IgD-negative memory B cell (primary cell): ENCODE results near the gene FBXL16. TPM values are rescaled to one million over a fixed set of nuclear protein-coding genes. Genes with fewer than 3 reads are reported as not detected.

Experiments
- H3K27ac Mint-ChIP-seq, 3 donors: one replicate each; pipeline ENCODE4 v1.8.0; 2020 to 2022; ENCODE audit warnings: mild to moderate bottlenecking in 3 of 3, mixed read lengths in 3 of 3, moderate library complexity in 1 of 3
- H3K27me3 Mint-ChIP-seq: one replicate; pipeline ENCODE4 v1.8.0; 2021; ENCODE audit warnings: mixed read lengths
- H3K36me3 Mint-ChIP-seq: one replicate; pipeline ENCODE4 v1.8.0; 2020; ENCODE audit warnings: mild to moderate bottlenecking, mixed read lengths
- H3K4me1 Mint-ChIP-seq, 3 donors: one replicate each; pipeline ENCODE4 v1.8.0; 2020 to 2022; ENCODE audit warnings: mixed read lengths in 3 of 3, mild to moderate bottlenecking in 1 of 3
- H3K4me3 Mint-ChIP-seq, 4 donors: one replicate each; pipeline ENCODE4 v1.8.0; 2020 to 2022; ENCODE audit warnings: mild to moderate bottlenecking in 4 of 4, mixed read lengths in 4 of 4, moderate library complexity in 3 of 4
- H3K9me3 Mint-ChIP-seq, 3 donors: one replicate each; pipeline ENCODE4 v1.8.0; 2020 to 2021; ENCODE audit warnings: mixed read lengths in 3 of 3, mild to moderate bottlenecking in 1 of 3
- polyA plus RNA-seq: library from polyadenylated mRNA; unstranded; fragments of 300-500 nt; fragmentation: Illumina TruSeq; gene quantifications from one replicate; pipeline ENCODE4 v1.2.3, GENCODE V29; 2021

FBXL16 gene
- polyA plus RNA-seq, 1 donor from 2014 or later = 4.4 TPM

- Mint-ChIP-seq H3K4me1 (peaks cover 0 to 1% (median 0%) of the 10 kb centered on the region in 3 donors), H3K9me3 (no peaks in the 10 kb centered on the region), H3K27me3 (no peaks in the 10 kb centered on the region), H3K36me3 (no peaks in the 10 kb centered on the region), H3K27ac (peak overlapping the region in 1 of 3 donors; percentile 14), H3K4me3 (peak overlapping the region in 3 of 4 donors; percentile 43 to 73 (median 45))
Measured at GRCh38 chr16:729768-730665, 24.4 kb upstream of the FBXL16 start.

- H3K9me3 Mint-ChIP-seq = no peaks in the 10 kb centered on the region
- no peaks in the 10 kb centered on the region for H3K27me3 Mint-ChIP-seq
- H3K36me3 Mint-ChIP-seq = no peaks in the 10 kb centered on the region
- H3K4me3 Mint-ChIP-seq = peak overlapping the region in 3 of 4 donors; percentile 45 to 67 (median 51)
- H3K4me1 Mint-ChIP-seq = peaks cover 0 to 2% (median 0%) of the 10 kb centered on the region in 3 donors
- H3K27ac Mint-ChIP-seq = peak overlapping the region in 2 of 3 donors; percentile 59 to 60
Measured at GRCh38 chr16:728890-729744, 23.5 kb upstream of the FBXL16 start.

- Mint-ChIP-seq H3K4me1 (peaks cover 0 to 2% (median 0%) of the 10 kb centered on the region in 3 donors), H3K4me3 (peak overlapping the region in 3 of 4 donors; percentile 9 to 67 (median 57)), H3K36me3 (no peaks in the 10 kb centered on the region), H3K9me3 (no peaks in the 10 kb centered on the region), H3K27ac (peak overlapping the region in 2 of 3 donors; percentile 59 to 71), H3K27me3 (no peaks in the 10 kb centered on the region)
Measured at GRCh38 chr16:728131-728889, 22.7 kb upstream of the FBXL16 start.

GRCh38 chr16:727291-727977 is 21.8 kb upstream of the FBXL16 start:
- peaks cover 0 to 2% (median 0%) of the 10 kb centered on the region in 3 donors for H3K4me1 Mint-ChIP-seq

GRCh38 chr16:726438-727290 is 21.1 kb upstream of the FBXL16 start, which contains the start of the genes CCDC78 and HAGHL:
CCDC78 (minus strand) TSS chr16:726443; CDS start chr16:726367, 76 bp downstream.
HAGHL (plus strand) TSS chr16:727106; CDS start chr16:727510, 404 bp downstream.
- peaks cover 0 to 2% (median 0%) of the 10 kb centered on the region in 3 donors for H3K4me1 Mint-ChIP-seq

More at GRCh38 chr16:727291-727977, 21.8 kb upstream of the FBXL16 start:
- Mint-ChIP-seq H3K36me3 (no peaks in the 10 kb centered on the region), H3K27ac (peak overlapping the region in 2 of 3 donors; percentile 39 to 71), H3K4me3 (peak overlapping the region; percentile 63 to 76 (median 68)), H3K27me3 (no peaks in the 10 kb centered on the region), H3K9me3 (no peaks in the 10 kb centered on the region)

DNA sequence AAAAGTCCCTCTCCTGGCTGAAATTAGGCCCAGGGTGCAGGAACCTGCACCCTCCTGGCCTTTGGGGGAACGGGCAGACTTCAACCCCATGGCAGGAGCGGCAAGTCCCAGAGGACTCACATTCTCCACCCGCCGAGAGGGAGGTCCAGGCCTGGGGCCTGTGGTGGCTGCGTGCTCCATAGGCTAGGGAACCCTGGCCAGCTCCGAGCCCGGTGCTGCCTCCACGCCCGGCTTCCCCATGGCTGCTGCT is 20.5 kb upstream of the FBXL16 start:
- Mint-ChIP-seq H3K27me3 (no peaks in the 10 kb centered on the region), H3K4me1 (peaks cover 0 to 2% (median 0%) of the 10 kb centered on the region in 3 donors), H3K27ac (peak overlapping the region in 2 of 3 donors; percentile 91 to 98), H3K9me3 (no peaks in the 10 kb centered on the region), H3K36me3 (no peaks in the 10 kb centered on the region), H3K4me3 (peak overlapping the region in 3 of 4 donors; percentile 79 to 97 (median 85))

More at GRCh38 chr16:726438-727290, 21.1 kb upstream of the FBXL16 start, which contains the start of the genes CCDC78 and HAGHL:
- peak within 1 kb of the TSS; percentile 78 to 98 (median 91) for H3K27ac Mint-ChIP-seq
- H3K4me3 Mint-ChIP-seq = peak within 1 kb of the TSS; percentile 79 to 97 (median 90)
- no peaks in the 10 kb centered on the region for H3K9me3 Mint-ChIP-seq
- H3K27me3 Mint-ChIP-seq = no peaks in the 10 kb centered on the region
- no peaks in the 10 kb centered on the region for H3K36me3 Mint-ChIP-seq

GRCh38 chr16:725463-726187 is 20.0 kb upstream of the FBXL16 start:
- Mint-ChIP-seq H3K9me3 (no peaks in the 10 kb centered on the region), H3K36me3 (no peaks in the 10 kb centered on the region), H3K4me3 (peak overlapping the region in 3 of 4 donors; percentile 41 to 97 (median 60)), H3K27ac (peak overlapping the region in 2 of 3 donors; percentile 73 to 98), H3K4me1 (peaks cover 0 to 2% (median 0%) of the 10 kb centered on the region in 3 donors), H3K27me3 (no peaks in the 10 kb centered on the region)

GRCh38 chr16:725041-725376 is 19.4 kb upstream of the FBXL16 start:
- no peaks in the 10 kb centered on the region for H3K36me3 Mint-ChIP-seq
- H3K4me3 Mint-ChIP-seq = peak overlapping the region in 1 of 4 donors; percentile 97

DNA sequence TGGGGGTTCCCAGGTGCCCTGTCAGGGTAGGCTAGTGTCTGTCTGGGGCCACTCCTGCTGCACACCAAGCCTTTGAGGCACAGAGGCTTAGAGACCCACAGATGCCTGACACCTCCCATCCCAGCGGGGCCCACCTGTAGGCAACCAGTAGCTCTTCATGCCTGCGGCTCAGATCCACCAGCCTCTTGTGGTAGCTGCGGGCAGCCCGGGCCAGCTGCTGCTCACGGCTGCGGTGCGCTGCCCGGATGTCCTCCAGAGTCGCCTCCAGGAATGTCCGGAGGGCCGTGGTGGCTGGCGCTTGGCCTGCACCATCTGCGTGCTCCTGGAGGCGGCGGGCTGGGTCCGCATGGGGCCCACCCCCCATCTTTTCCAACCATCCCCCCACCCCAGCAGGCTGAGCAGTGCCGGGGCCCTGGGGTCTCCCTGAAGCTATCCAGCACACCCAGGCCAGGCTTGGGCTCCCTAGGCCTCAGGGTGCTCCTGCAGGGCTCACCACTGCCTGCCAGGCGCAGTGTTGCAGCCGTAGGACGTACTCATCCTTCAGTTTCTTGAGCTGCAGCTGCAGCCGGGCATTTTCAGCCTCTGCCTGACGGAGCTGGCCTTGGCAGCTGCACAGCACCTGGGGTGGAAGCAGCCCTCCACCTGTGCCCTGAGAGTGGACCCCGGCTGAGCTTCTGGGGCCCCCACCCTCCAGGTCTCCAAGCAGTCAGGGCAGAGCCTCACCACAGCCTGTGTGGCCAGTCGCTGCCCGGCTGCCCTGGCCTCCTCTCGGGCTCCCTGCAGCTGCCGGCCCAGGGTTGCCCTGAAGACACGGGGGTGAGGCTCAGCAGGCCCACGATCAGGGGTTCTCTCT is 18.8 kb upstream of the FBXL16 start:
- no peaks in the 10 kb centered on the region for H3K27me3 Mint-ChIP-seq
- H3K9me3 Mint-ChIP-seq = no peaks in the 10 kb centered on the region
- peak overlapping the region in 2 of 3 donors; percentile 63 to 98 for H3K27ac Mint-ChIP-seq
- H3K36me3 Mint-ChIP-seq = no peaks in the 10 kb centered on the region
- peaks cover 5 to 8% (median 6%) of the 10 kb centered on the region in 3 donors for H3K4me1 Mint-ChIP-seq
- H3K4me3 Mint-ChIP-seq = peak overlapping the region in 1 of 4 donors; percentile 40

More at GRCh38 chr16:725041-725376, 19.4 kb upstream of the FBXL16 start:
- Mint-ChIP-seq H3K4me1 (peaks cover 3 to 6% (median 4%) of the 10 kb centered on the region in 3 donors), H3K27ac (peak overlapping the region in 1 of 3 donors; percentile 98), H3K27me3 (no peaks in the 10 kb centered on the region), H3K9me3 (no peaks in the 10 kb centered on the region)

DNA sequence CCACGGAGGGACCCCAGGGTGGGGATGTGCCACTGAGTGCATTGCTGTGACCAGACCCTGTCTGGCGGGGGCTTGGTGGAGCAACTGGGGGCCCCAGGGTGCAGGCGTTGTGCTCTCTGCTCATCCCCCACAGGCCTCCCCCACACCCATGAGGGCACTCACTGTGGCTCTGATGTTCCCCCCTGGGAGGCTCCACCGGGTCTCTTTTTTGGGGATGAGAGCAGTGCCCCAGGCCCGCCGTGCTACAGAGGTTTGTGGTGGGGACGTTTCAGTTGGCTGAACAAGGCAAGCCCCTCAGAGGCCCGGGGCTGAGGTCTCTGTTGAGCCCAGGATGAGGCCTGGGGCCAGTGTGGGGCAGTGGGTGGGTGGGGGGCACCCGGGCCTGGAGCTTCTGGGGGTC is 18.1 kb upstream of the FBXL16 start:
- peak overlapping the region in 1 of 3 donors; percentile 98 for H3K27ac Mint-ChIP-seq
- no peaks in the 10 kb centered on the region for H3K36me3 Mint-ChIP-seq
- peak overlapping the region in 2 of 4 donors; percentile 32 to 40 for H3K4me3 Mint-ChIP-seq
- H3K27me3 Mint-ChIP-seq = no peaks in the 10 kb centered on the region
- peaks cover 6 to 10% (median 6%) of the 10 kb centered on the region in 3 donors for H3K4me1 Mint-ChIP-seq
- H3K9me3 Mint-ChIP-seq = no peaks in the 10 kb centered on the region

DNA sequence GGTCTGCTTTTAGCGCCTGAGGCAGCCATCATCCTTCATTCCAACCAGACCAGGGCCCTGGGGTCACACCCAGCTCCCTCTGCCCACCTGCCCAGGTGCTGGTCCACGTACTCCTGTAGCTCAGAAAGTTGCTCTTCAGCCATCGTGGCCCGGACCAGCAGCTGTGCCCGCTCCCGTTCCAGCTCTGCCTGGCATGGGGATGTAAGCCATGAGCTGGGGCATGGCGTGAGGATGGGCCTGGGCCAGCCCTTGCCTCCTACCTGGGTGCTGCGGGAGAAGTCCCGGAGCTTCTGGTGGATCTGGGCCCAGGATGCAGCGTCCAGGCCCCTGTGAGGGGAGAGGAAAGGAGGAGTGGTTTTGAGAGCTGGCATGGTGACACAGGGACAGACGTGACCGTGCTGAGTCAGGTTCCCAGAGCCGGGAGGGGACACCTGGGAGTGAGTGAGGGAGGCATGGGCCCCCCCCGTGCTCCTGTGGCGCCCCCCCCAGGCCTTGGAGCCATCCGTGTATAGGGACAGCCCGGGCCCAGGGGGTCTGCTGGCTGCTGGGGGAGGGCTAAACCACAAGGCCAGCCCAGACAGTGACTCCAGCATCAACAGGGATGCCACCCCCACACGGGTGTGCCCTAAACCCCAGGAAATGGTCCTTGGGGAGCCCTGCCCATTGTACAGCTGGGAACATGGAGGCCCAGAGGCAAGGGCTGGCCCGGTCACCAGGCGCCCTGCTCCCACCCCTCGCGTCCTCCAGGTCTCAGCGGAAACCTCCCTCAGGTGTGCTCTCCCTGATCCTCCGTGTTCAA is 17.4 kb upstream of the FBXL16 start:
- Mint-ChIP-seq H3K9me3 (no peaks in the 10 kb centered on the region), H3K36me3 (no peaks in the 10 kb centered on the region), H3K27me3 (no peaks in the 10 kb centered on the region), H3K4me1 (peaks cover 6 to 10% (median 6%) of the 10 kb centered on the region in 3 donors), H3K27ac (peak overlapping the region; percentile 25 to 98 (median 59)), H3K4me3 (peak overlapping the region in 3 of 4 donors; percentile 45 to 81 (median 78))
